Measurements from ENCODE around the gene OSBP2.

Gene OSBP2

DNA sequence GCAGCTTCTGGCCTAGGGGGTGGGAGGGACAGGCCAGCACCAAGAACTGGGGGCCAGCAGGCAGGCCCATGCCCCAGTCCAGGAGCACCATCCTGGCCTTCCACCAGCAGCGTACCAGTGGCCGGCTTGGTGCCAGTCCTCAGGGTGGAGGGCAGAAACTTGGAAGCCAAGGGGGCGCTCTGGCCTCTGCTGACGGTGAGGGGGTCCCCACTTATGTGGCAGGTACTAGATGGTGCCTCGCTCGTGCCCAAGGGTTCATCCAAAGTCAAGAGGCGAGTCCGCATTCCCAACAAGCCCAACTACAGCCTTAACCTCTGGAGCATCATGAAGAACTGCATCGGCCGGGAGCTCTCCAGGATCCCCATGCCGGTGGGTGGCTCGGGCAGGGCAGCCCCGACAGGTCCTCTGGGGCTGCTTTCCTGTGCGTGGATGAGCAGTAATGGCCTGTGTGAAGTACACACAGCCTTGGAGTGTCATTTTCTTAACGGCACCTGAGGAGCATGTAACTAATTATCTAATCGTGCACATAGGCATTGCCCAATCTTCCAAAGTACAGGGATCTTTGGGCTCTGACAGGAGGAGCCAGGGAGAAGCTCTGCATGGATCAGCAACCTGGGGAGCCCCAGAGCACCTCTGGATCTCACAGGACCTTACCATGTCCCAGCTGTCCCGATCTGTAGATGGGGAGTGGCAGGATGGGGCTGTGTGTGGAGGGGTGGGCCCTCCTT is 194.8 kb downstream of the OSBP2 start:
- Histone ChIP-seq H3K79me2 (ENCODE audit: control insufficient read depth, low read length) (no peaks in the 10 kb centered on the region), H3K4me3 (ENCODE audit: low read length) (no peak overlapping the region), H3K36me3 (ENCODE audit: control insufficient read depth, low read length) (no peaks in the 10 kb centered on the region), H4K20me1 (ENCODE audit: control insufficient read depth, insufficient read depth, low read depth, low read length) (no peaks in the 10 kb centered on the region), H3K9me2 (replicated peaks; ENCODE audit: control insufficient read depth, low read length) (no peaks in the 10 kb centered on the region), H3K4me1 (ENCODE audit: control insufficient read depth, low read length) (no peaks in the 10 kb centered on the region), H3F3A (ENCODE audit: control insufficient read depth, insufficient read depth) (no peaks in the 10 kb centered on the region), H3K9me3 (ENCODE audit: control insufficient read depth, insufficient read depth, low read length) (no peaks in the 10 kb centered on the region), H3K27me3 (ENCODE audit: control insufficient read depth, low read length) (no peaks in the 10 kb centered on the region), H3K4me2 (ENCODE audit: low read length) (no peak overlapping the region), H3K27ac (ENCODE audit: low read depth, low read length) (no peak overlapping the region)
- TF ChIP-seq EZH2phosphoT487 (IDR thresholded peaks at IDR 0.05; ENCODE audit: borderline replicate concordance, low read length): no peak

DNA sequence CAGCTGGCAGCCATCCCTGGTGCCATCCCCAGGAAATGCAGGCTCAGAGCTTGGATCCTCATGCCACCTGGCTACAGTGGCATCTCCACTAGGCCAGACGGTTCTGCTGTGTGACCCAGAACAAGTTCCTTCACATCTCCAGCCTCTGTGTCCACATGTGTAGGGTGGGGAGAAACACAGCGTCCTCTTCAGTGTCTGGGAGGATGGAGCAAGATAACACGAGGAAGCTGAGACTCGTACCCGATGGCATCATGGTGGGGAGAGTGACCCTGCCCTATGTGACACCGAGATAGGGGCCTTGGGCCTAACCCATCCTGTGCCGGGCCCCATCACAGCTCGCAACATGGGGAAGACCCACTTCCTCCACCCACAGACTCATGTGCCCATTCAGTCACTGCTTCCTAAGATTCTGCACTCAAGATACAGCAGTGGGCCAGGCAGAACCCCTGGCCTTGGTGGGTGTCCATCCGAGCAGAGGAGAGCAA is 195.4 kb downstream of the OSBP2 start:
- Histone ChIP-seq H4K20me1 (ENCODE audit: control insufficient read depth, insufficient read depth, low read depth, low read length) (no peaks in the 10 kb centered on the region), H3K27ac (ENCODE audit: low read depth, low read length) (no peak overlapping the region), H3K4me3 (ENCODE audit: low read length) (no peak overlapping the region), H3K9me2 (replicated peaks; ENCODE audit: control insufficient read depth, low read length) (no peaks in the 10 kb centered on the region), H3K79me2 (ENCODE audit: control insufficient read depth, low read length) (no peaks in the 10 kb centered on the region), H3K9me3 (ENCODE audit: control insufficient read depth, insufficient read depth, low read length) (no peaks in the 10 kb centered on the region), H3K4me1 (ENCODE audit: control insufficient read depth, low read length) (no peaks in the 10 kb centered on the region), H3K4me2 (ENCODE audit: low read length) (no peak overlapping the region), H3K27me3 (ENCODE audit: control insufficient read depth, low read length) (no peaks in the 10 kb centered on the region), H3F3A (ENCODE audit: control insufficient read depth, insufficient read depth) (no peaks in the 10 kb centered on the region), H3K36me3 (ENCODE audit: control insufficient read depth, low read length) (no peaks in the 10 kb centered on the region)
- TF ChIP-seq EZH2phosphoT487 (IDR thresholded peaks at IDR 0.05; ENCODE audit: borderline replicate concordance, low read length): no peak
- TF ChIP-seq, protein P1, sequence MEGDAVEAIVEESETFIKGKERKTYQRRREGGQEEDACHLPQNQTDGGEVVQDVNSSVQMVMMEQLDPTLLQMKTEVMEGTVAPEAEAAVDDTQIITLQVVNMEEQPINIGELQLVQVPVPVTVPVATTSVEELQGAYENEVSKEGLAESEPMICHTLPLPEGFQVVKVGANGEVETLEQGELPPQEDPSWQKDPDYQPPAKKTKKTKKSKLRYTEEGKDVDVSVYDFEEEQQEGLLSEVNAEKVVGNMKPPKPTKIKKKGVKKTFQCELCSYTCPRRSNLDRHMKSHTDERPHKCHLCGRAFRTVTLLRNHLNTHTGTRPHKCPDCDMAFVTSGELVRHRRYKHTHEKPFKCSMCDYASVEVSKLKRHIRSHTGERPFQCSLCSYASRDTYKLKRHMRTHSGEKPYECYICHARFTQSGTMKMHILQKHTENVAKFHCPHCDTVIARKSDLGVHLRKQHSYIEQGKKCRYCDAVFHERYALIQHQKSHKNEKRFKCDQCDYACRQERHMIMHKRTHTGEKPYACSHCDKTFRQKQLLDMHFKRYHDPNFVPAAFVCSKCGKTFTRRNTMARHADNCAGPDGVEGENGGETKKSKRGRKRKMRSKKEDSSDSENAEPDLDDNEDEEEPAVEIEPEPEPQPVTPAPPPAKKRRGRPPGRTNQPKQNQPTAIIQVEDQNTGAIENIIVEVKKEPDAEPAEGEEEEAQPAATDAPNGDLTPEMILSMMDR (IDR thresholded peaks at IDR 0.05; ENCODE audit: low read depth, low read length, poor library complexity, severe bottlenecking): no peak

DNA sequence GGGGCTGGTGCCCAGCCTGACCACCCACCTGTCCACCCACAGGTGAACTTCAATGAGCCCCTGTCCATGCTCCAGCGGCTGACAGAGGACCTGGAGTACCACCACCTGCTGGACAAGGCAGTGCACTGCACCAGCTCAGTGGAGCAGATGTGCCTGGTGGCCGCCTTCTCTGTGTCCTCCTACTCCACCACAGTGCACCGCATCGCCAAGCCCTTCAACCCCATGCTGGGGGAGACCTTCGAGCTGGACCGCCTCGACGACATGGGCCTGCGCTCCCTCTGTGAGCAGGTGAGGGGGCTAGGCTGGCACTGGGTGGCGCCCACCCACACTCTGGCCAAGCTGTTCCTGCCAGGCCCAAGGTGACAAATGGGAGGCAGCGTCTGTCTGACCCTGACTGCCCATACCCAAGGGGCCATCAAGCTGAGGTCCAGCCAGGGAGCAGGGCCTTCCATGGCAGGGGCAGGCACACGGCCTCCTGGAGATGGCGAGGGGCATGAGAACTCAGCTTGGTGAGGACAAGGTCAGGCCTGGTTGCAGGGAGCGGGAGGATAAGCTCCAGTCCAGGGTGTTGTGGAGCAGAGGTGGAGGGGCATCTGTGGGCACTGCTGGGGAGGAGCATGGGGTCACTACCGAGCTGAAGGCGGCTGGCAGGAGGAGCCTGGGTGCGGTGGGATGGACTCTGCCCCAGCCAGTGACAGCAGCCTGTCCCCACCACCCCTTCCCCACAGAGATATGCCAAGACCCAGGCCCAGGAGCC is 196.2 kb downstream of the OSBP2 start:
- H3K4me3 ChIP-seq (ENCODE audit: low read length): no peak overlapping the region
- H3K4me2 ChIP-seq (ENCODE audit: low read length): no peak overlapping the region
- H4K20me1 ChIP-seq (ENCODE audit: control insufficient read depth, insufficient read depth, low read depth, low read length): no peaks in the 10 kb centered on the region
- no peaks in the 10 kb centered on the region for H3K4me1 ChIP-seq (ENCODE audit: control insufficient read depth, low read length)
- H3K36me3 ChIP-seq (ENCODE audit: control insufficient read depth, low read length): no peaks in the 10 kb centered on the region
- H3F3A ChIP-seq (ENCODE audit: control insufficient read depth, insufficient read depth): no peaks in the 10 kb centered on the region
- H3K27me3 ChIP-seq (ENCODE audit: control insufficient read depth, low read length): no peaks in the 10 kb centered on the region
- H3K79me2 ChIP-seq (ENCODE audit: control insufficient read depth, low read length): no peaks in the 10 kb centered on the region
- H3K9me3 ChIP-seq (ENCODE audit: control insufficient read depth, insufficient read depth, low read length): no peaks in the 10 kb centered on the region
- no peaks in the 10 kb centered on the region for H3K9me2 ChIP-seq (replicated peaks; ENCODE audit: control insufficient read depth, low read length)
- no peak overlapping the region for H3K27ac ChIP-seq (ENCODE audit: low read depth, low read length)
- TF ChIP-seq, protein P1 (IDR thresholded peaks at IDR 0.05; ENCODE audit: low read depth, low read length, poor library complexity, severe bottlenecking): peak; percentile 89
- TF ChIP-seq EZH2phosphoT487 (IDR thresholded peaks at IDR 0.05; ENCODE audit: borderline replicate concordance, low read length): no peak

DNA sequence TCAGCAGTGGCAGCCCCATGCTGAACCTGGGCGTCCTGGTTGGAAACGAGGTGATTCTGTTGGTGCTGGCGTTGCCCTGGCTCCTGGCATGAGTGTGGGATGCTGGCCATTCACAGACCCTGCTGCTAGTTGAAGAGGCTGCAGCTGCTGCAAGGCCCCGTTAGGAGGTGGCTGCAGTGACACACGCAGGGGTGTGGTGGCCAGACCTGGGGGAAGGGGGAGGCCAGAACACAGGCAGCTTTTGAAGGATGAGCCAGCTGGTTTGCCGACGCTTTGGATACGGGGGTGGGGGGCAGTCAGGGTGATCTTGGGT is 196.7 kb downstream of the OSBP2 start:
- Histone ChIP-seq H3K4me1 (ENCODE audit: control insufficient read depth, low read length) (no peaks in the 10 kb centered on the region), H4K20me1 (ENCODE audit: control insufficient read depth, insufficient read depth, low read depth, low read length) (no peaks in the 10 kb centered on the region), H3K4me2 (ENCODE audit: low read length) (no peak overlapping the region), H3K9me2 (replicated peaks; ENCODE audit: control insufficient read depth, low read length) (no peaks in the 10 kb centered on the region), H3K36me3 (ENCODE audit: control insufficient read depth, low read length) (no peaks in the 10 kb centered on the region), H3F3A (ENCODE audit: control insufficient read depth, insufficient read depth) (no peaks in the 10 kb centered on the region), H3K27me3 (ENCODE audit: control insufficient read depth, low read length) (no peaks in the 10 kb centered on the region), H3K27ac (ENCODE audit: low read depth, low read length) (no peak overlapping the region), H3K79me2 (ENCODE audit: control insufficient read depth, low read length) (no peaks in the 10 kb centered on the region), H3K9me3 (ENCODE audit: control insufficient read depth, insufficient read depth, low read length) (no peaks in the 10 kb centered on the region), H3K4me3 (ENCODE audit: low read length) (no peak overlapping the region)
- no peak for TF ChIP-seq EZH2phosphoT487 (IDR thresholded peaks at IDR 0.05; ENCODE audit: borderline replicate concordance, low read length)
- TF ChIP-seq, protein P1 (IDR thresholded peaks at IDR 0.05; ENCODE audit: low read depth, low read length, poor library complexity, severe bottlenecking): no peak
